Stimulated activated CD4-positive, alpha-beta T cell treated with anti-CD3 and anti-CD28 coated beads, TNF-alpha, amount 100 ng/mL, for 4 hours (primary cell): ENCODE results near the gene GABRA4.
A peak's percentile ranks its signal among the peaks of the same experiment; 100 is the strongest.

Source experiments
- DNase-seq, 3 experiments: peaks; one replicate each; pipeline ENCODE4 v3.0.0-alpha.2; 2020; ENCODE audit warnings: low read depth in 3 of 3

Gene GABRA4

DNA sequence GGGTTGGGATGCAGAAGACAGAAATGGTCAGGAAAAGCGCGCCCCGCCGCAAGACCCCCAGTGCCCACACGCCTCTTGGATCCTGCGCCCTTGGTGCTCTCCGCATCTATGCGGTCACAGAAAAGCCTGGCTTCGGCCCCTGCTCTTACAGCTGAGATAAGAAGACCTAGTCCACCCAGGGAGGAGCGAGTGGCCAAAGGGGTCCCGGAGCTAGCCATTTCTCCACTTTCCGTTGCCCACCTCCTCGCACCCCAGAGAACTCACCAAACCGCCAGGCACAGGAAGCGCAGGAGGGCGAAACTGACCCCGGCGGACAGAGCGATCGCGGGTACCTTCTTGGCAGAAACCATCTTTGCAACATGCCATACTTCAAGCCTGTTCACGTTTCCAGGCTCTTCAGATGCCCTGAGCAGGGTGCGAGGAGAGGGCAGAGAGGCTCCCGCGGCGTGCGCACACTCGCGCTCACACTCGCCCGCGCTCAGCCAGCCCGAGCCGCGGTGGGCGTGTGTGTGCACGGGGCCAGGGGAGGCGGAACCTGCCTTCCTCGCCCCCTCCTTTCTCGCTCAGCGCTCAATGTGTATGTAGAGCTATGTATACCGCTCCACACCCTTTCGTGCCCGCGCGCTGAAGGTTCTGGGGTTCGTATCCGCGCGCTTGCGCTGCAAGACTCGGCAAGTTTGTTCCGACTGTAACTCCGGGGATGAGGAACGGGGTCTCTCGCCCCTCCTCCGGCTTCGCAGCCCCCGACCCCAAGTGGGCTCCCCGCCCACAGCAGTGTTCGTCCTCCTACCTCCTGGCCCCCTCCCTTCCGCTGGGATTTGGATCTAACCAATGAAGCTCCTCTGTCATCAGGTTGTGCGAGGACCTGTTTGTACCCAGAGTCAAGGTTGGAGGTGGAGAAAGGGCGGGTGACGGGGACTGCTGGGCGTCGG lies at the start of gene GABRA4:
Gene GABRA4, minus strand, starts transcription at position 507 of the 932 bp plus-strand sequence. Its CDS starts 157 bp downstream, at position 350.
- DNase-seq = no peak

DNA sequence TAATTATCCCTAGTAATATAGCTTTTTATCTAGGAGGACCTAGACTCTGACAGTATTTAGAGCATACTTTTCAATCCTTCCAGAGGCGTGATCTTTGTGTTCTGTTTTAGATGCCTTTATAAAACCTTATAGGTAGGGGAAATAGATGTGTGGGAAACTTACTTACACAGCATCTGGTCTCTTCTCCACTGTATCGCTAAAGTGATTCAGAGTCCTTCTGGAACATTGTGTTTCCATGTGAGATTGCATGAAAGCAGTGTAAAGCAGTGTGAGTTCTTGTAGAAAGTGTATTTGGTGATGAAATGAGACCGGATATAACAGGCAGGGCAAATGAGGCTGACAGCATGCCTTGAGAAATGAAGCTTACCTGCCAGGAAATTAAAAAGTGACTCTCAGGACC lies 47.4 kb upstream of the GABRA4 start:
- no peak for DNase-seq

DNA sequence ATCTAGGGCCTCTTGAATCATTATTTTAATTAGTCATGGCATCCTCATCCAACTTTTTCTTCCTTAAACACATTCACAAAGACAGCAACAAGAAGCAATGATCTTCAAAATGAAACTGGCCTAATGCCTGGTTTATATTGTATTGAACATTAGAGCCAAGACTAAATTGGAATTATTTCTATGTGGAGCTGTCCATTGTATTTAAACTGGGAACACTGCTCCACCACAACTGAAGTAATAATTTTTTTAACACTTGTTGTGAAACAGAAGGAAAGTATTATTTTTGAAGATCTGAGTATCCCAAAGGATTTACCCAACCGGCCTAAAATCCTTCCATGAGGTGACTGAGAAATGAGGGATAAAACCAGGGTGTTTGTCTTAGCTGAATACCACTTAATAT lies 44.9 kb upstream of the GABRA4 start:
- DNase-seq = no peak

DNA sequence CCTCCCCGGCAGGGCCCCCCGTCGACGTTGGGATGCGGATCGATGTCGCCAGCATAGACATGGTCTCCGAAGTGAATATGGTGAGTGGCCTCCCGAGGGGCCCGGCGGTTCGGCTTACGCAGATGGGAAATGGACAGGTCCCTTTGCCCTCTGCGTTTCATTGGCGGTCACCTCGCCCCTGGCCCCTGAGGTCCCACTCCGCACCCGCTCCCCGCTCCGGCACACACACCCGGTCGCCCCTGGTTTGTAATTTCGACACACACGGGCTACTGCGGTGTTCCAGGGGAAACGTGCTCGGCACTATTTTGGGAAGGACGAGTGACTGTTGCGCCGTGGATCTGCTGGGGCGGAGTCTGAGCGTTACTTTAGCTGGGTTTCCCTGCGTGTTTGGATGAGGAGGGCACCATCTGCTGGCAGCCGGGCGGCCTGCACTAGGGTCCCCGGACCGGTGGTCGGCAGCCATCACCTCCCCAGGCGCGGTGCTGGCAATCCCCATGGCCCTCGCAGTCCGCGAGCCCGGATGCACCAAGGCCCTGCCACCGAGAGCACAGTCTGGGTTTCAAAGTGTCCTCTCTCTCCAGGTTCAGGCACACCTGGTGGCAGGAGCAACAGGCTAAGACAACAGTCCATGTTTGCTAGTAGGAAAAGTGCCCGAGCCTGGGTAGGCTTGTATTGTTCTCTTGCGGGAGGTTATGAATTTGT lies 39.2 kb upstream of the GABRA4 start:
- peak in 1 of 3 experiments; percentile 1 for DNase-seq

DNA sequence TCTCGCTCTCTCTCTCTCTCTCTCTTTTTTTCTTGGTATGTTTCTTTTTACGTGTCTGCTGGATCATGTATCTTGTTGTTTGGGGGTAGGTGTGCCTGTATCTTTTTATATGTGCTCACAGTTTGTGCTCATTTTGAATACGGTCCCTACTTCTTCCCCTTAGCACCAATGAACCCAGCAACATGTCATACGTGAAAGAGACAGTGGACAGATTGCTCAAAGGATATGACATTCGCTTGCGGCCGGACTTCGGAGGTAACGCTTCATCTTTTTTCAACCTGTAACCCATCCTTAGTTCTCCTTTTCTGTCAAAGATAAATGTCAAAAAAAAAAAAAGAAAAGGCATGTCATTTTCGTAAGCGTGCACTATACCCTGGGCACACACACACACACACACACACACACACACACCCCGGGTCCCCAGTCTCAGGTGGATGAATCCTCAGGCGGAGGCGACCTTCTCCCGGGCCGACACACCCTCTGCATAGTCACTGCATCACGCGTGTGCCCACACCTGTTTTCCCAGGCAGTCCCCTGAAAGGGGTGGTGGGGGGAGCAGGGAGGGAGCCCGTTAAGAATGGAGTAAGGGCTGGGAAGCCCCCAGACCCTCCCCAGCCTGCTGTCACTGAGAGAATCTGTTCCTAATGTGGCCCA lies 38.5 kb upstream of the GABRA4 start:
- no peak for DNase-seq

DNA sequence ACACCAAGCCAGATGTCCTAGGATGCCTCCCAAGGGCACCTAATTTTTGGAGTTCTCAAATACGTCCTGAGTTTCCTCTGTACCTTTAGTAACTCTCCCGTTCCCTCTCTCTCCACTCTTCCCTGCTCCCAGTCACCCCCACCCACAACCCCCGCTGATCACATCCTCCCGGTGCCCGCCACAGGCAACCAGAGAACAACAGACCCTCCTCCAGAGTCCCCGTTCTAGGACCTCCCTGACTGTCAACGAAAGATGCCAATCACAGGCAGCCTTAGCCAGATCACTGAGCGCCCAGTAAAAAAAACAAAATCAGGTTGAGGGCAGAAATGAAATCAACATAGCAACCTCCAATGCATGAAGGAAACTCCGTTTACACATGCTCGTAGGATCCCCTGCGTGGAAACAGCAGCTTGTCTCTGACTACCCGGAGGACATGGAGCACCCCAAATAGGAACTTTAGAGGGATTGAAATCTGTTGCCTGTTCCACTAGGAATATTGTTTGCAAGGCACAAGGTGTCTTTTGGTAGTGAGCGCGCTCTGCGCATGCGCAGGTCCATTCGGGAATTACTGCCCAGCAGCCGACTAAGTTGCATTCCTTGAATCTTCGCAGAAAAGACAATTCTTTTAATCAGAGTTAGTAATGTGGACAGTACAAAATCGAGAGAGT lies 37.8 kb upstream of the GABRA4 start, which contains the start of gene GABRB1:
Gene GABRB1, plus strand, starts transcription at position 557 of the 668 bp plus-strand sequence.
- no peak for DNase-seq

DNA sequence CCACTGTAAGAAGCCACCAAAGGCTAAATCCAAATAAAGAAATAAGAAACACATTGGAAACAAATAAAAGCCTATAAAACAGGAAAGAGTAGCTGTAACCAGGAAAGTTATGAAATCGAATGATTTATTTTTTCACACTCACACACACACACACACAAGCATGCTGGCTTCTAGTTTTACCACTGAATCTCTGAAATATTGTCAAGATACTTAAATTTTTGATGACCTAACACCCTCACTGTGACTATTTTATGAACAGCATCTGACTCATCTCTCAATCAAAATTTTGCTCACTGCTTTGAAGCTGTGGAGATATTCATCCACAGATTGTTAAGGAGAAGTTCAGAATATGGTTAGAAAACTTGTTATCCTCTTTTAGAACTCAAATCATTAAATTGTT lies 24.1 kb upstream of the GABRA4 start:
- no peak for DNase-seq

DNA sequence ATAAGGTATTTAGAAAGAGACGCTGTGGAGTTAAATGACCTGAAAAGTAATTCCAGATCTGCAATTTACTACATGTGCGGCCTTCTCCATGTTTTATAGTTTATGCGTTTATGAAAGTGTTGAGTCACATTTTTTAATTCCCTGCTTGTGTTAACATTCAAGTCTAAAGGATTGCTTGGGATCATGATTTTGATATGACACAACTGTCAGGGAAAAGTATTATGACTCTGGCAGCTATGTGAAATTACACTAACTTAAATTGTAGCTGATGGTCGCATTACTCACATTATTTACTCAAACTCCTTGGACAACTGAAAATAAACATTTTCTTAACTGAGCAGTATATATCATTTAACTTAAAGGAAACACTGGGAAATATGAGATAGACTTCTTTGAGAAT lies 23.7 kb upstream of the GABRA4 start:
- DNase-seq = no peak

DNA sequence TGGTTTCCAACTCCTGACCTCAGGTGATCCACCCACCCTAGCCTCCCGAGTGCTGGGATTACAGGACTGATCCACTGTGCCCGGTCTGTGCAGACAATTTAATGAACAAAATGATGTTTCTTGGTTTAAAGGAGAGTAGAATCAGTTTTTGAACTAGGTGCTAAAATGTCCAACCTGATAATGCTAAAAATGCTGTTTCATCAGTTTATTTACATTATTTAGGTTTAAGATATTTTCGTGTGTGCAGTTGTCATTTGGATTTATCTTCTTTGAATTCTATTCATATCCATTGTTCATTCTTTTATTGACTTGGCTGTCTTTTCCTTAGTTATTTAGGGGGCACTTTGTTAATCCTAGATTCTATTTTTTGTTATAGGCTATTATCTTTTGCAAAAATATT lies 20.0 kb upstream of the GABRA4 start:
- DNase-seq = no peak

DNA sequence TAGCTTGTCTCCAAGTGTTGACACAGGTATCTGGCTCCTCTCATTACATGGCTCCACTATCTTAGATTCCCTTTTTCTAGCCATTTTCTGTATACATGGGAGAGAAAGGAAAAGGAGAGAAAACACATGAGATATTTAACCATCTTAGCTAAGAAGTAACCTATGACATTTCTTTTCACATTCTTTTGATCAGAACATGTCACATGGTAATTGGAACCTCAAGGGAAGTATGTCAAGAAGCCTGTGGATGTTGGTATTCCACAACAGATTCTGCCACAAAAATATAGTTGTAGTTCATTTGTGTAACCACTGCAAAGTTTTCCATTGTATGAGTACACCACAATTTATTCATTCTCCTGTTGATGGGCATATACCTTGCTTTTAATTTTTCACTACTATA lies 19.3 kb upstream of the GABRA4 start:
- DNase-seq = no peak

DNA sequence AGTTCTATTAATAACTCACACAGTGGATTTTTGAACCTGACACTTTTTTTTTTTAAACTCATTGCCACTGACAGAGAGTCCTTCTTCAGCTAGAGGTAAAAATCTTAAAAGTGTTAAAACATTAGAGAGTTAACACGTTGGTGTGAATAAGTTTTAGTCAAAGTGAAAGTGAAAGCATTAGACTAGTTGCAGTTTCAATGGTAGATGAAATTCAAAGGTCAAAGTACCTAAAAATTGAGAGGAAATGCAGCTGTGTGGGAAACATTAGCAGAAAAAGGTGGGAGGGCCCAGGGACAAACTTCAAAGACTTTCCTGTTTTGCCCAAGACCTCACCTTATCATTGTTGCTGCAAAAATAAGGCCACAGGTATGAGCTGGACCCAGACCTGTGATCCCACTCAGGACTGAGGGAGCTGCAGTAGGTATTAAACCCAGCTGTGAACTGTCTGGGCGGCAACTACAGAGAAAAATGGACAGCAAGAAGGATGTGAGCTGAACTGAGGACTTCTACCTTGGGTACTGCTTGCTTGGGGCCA lies 17.6 kb upstream of the GABRA4 start:
- no peak for DNase-seq

DNA sequence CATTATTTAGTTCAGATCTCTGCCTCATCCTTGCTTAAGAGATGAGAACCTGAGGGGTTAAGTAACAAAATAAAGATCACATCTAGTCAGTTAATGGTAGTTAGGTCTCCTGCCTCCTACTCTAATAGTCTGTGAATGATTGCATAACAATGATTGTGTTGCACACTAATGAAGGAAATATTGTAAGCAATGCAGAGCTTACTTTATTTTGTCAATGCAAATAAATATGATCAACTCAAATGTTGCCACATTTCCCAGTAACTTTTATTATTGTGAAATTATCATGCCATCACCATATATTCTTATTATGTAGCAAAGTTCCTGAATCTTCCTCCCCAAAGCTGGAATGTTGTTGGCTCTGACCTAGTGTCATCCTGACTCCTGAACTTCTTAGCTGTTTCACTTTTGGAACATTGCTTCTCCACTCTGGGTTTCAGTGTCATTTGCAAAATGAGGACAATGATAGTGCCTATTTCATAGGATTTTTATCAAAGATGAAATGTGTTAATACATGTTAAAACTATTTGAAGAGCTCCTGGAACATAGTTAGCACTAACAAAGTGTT lies 17.0 kb upstream of the GABRA4 start:
- DNase-seq = no peak

DNA sequence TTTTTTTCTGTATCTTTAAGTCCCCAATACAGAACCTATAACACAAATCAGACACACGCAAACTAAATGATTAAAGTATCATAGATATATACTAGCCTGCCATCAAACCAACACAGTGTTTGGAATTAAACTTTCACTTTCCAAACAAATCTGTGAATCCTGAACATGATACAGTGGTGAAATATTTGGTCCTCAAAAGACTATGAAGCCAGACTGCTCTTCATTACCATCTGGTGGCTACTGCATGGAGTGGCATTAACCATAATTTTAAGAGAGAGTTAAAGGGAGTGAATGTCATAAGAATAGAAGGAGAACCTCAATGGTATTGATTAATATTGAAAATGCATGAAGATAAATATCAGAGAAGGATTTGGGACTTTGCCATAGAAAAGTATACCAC lies 9.2 kb upstream of the GABRA4 start:
- no peak for DNase-seq

DNA sequence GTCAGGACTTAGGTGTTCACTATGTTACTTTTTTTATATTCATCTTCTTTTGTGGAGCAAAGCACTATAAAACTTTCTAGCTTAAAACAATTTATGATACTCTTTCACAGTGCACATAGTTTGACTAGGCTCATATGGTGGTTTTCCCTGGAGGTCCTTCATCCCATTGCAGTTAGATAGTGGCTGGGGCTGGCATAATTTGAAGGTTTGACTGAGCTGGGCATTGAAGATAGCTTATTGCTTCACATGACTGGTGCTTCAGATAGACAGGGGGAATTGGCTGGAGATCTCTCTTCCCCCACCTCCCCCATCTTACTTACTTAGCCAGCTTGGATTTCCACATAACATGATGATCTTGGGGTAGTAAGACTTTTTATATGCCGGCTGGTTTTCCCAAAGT lies 7.0 kb upstream of the GABRA4 start:
- DNase-seq = no peak

DNA sequence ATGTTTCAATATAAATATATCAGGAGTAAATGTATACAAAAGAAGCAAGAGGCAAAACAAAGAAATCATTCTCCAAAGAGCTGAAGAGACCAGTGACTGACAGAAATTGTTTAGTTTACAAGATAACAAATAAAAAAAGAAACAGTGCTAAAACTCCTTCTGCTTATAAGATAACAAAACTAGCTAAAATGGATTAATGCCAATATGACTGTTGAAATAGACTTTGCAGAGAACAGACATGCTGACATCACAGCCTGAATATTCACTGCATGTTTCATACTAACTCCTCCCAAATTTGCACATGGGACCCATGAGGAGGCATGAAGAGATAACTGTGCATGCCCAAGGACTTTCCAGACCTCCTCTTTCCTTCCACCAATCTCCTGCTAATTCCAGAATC lies 6.2 kb upstream of the GABRA4 start:
- no peak for DNase-seq

DNA sequence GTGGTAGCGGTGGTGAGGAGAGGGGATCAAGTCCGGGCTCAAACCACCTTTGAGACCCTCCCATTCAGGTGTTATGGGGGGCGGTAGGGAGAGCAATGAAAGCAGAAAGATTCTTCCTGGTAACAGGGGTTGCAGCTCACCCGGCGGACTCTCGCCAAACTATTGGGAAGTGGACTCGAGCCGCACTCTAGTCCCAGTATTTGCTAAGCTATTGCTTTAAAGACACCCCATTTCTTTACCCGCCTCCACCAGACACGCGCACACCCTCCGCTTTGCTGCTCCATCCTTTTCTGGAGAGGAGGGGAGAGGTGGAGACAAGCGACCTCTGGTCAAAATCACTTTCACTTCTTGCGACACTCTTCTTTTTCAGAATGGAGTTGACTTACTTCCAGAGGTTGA lies 625 bp upstream of the GABRA4 start:
- no peak for DNase-seq

DNA sequence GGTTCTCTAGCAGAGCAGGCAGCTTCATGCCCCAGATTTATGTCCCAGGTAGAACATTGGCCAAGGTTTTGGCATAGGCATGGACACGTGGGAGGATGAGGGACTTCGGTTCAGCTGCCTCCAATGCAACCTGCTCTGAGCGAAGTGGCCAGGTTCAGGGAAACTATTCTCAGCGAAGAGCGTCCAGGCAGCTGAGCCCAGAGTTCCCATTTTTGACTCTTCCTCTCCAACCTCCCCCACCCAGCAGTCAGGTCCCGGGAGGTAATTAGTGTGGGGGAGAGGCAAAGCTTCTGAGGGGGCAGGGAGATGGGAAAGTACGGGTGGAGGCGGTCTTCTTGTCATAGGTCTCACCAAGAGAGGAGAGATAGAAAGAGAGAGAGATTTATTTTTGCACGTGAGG lies 1.0 kb downstream of the GABRA4 start:
- DNase-seq = no peak

DNA sequence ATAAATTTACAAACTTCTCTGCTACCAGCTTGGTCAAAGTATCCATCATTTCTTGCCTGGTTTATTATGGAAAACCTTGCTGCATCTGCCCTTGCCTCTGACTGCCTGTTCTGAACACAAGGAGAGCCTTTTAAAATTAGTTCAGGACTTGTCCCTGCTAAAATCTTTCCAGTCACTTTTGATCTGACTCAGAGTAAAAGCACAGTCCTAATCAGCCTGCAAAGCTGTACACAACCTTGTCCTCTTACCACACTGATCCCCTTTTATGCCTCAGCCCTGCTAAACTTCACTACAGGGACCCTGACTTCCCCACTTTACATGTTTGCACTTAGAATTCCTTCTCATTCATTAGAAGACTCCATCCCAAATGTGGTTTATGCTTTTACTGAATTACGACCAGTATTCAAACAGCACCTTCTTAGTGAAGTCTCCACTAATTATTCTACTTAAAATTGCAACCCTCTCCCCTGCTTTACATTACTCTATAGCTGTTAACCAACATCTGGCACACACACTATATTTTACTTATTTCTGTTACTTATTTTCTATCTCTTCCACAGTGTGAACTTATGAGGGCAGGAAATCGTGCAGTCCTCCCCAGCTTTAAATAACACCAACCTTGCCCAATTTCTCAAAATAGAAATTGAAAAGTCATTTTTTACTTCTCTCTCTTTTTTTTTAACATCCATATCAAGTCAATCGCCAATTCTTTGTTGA lies 6.3 kb downstream of the GABRA4 start:
- no peak for DNase-seq

DNA sequence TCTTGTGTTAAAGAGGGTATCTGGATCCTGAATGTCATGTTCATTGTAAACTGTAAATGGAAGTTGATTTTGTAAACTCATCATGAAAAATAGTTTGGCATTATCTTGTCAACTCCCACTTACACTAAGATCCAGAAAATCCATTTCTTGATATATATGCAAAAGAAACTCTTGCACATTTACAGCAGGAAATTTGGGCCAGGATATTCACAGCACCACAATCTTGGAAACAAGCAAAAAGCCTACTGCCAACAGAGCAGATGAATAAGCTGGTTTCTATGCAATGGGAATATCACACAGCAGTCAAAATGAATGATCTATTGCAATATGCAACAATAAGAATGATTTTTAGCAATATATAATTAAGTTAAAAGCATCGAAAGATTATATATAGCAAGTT lies 8.6 kb downstream of the GABRA4 start:
- DNase-seq = no peak

DNA sequence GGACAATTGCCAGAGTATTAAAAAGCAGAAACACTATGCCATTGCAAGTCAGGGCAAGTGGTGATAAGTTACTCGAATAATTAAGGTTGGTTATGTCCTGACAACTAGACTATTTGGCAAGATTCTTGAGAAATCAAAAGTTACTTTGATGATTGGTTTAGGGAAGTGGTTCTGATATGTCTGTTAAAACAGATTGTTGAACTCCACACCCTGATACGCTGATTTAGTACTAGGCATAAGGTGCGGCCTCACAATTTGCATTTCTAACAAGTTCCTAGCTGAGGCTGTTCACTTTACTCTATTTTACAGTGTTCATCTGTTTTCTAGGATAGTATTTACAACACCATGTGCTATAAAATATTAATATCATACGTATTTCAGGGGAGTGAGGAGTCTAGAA lies 12.5 kb downstream of the GABRA4 start:
- no peak for DNase-seq

DNA sequence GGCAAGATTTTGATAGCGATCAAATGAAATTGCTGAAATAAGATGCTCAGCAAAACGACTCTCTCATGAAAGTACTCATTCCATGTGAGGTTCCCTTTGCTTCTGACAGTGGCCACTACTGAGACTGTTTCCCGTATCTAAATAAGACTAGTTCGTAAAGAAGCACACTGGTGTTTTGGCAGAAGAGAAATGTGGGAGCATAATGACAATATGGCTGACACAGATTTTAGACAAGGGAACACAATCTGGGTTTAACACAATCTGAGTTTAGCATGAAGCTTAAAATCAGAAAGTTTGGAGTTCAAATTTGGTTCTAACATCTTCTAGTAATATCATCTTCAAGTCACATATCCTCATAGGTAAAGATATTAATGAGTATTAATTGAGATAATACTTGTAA lies 13.7 kb downstream of the GABRA4 start:
- no peak for DNase-seq
